ENCODE measurements around the gene SRGAP3. TPM values are rescaled to one million over a fixed set of nuclear protein-coding genes. Genes with fewer than 3 reads are reported as not detected.

Gene SRGAP3
- total RNA-seq, 2 experiments from 2014 or later = 2.8 to 3.2 TPM

GRCh38 chr3:9117220-9117619, 132.2 kb downstream of the SRGAP3 start:
- Mint-ChIP-seq H3K9me3 (peaks cover 2% of the 10 kb centered on the region), H3K36me3 (ENCODE audit: low read depth) (no peaks in the 10 kb centered on the region), H3K4me3 (no peak overlapping the region), H3K4me1 (ENCODE audit: low read depth) (no peaks in the 10 kb centered on the region), H3K27ac (no peak overlapping the region), H3K27me3 (no peaks in the 10 kb centered on the region)
- DNase-seq (no peak), ATAC-seq (ENCODE audit: poor library complexity) (no peak)
- Histone ChIP-seq H3K9me3 (ENCODE audit: control insufficient read depth in 1 of 2, insufficient read depth in 1 of 2, low read length in 2 of 2) (no peaks in the 10 kb centered on the region), H3K27me3 (ENCODE audit: control insufficient read depth in 1 of 2, insufficient read depth in 2 of 2, low read length in 2 of 2) (no peaks in the 10 kb centered on the region), H3K27ac (ENCODE audit: low read depth in 1 of 2, low read length in 2 of 2) (no peak overlapping the region), H3K4me1 (ENCODE audit: insufficient read depth, low read length) (no peaks in the 10 kb centered on the region), H3K36me3 (ENCODE audit: insufficient read depth, low read length) (no peaks in the 10 kb centered on the region), H3K4me3 (ENCODE audit: low read length) (no peak overlapping the region)
- ChIA-PET CTCF (no interaction called here), POLR2A (no interaction called here)
- intact Hi-C loops (cut with DNase I, micrococcal nuclease) = no loop called here
- TF ChIP-seq, protein P1, sequence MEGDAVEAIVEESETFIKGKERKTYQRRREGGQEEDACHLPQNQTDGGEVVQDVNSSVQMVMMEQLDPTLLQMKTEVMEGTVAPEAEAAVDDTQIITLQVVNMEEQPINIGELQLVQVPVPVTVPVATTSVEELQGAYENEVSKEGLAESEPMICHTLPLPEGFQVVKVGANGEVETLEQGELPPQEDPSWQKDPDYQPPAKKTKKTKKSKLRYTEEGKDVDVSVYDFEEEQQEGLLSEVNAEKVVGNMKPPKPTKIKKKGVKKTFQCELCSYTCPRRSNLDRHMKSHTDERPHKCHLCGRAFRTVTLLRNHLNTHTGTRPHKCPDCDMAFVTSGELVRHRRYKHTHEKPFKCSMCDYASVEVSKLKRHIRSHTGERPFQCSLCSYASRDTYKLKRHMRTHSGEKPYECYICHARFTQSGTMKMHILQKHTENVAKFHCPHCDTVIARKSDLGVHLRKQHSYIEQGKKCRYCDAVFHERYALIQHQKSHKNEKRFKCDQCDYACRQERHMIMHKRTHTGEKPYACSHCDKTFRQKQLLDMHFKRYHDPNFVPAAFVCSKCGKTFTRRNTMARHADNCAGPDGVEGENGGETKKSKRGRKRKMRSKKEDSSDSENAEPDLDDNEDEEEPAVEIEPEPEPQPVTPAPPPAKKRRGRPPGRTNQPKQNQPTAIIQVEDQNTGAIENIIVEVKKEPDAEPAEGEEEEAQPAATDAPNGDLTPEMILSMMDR (IDR thresholded peaks at IDR 0.05) = no peak

GRCh38 chr3:9116336-9116735, 133.1 kb downstream of the SRGAP3 start:
- Histone ChIP-seq H3K4me3 (ENCODE audit: low read length) (no peak overlapping the region), H3K36me3 (ENCODE audit: insufficient read depth, low read length) (no peaks in the 10 kb centered on the region), H3K4me1 (ENCODE audit: insufficient read depth, low read length) (no peaks in the 10 kb centered on the region), H3K9me3 (ENCODE audit: control insufficient read depth in 1 of 2, insufficient read depth in 1 of 2, low read length in 2 of 2) (no peaks in the 10 kb centered on the region), H3K27ac (ENCODE audit: low read depth in 1 of 2, low read length in 2 of 2) (no peak overlapping the region), H3K27me3 (ENCODE audit: control insufficient read depth in 1 of 2, insufficient read depth in 2 of 2, low read length in 2 of 2) (no peaks in the 10 kb centered on the region)
- Mint-ChIP-seq H3K4me3 (no peak overlapping the region), H3K4me1 (ENCODE audit: low read depth) (no peaks in the 10 kb centered on the region), H3K36me3 (ENCODE audit: low read depth) (no peaks in the 10 kb centered on the region), H3K27me3 (no peaks in the 10 kb centered on the region), H3K9me3 (peaks cover 2% of the 10 kb centered on the region), H3K27ac (no peak overlapping the region)
- CTCF ChIA-PET = no interaction called here
- POLR2A ChIA-PET = no interaction called here
- intact Hi-C loops (cut with DNase I, micrococcal nuclease) = no loop called here
- TF ChIP-seq, protein P1 (IDR thresholded peaks at IDR 0.05) = no peak
- ATAC-seq (ENCODE audit: poor library complexity) (no peak), DNase-seq (no peak)

DNA sequence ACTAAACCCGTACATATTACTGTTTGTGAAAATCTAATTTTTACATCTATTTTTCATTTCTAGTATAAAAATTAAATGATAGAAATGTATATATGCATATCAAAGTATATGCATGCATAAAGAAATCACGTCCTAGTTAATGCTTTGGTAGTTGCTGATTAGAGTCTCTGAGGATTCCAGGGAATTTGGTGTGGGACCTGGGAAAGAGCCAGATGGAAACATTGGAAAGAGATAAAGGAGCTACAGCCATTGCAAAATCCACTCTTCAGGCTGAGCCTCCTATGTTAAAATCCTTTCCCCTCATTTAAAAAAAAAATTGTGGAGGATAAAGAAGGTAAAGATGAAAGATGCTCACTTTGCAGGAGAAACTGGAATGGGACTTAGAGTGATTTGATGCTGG, 134.1 kb downstream of the SRGAP3 start:
- ATAC-seq (ENCODE audit: poor library complexity) = no peak
- no peaks in the 10 kb centered on the region for H3K27me3 Mint-ChIP-seq

More for the DNA sequence above, 134.1 kb downstream of the SRGAP3 start:
- no peak overlapping the region for H3K4me3 Mint-ChIP-seq
- H3K9me3 Mint-ChIP-seq = peaks cover 2% of the 10 kb centered on the region
- H3K4me3 ChIP-seq (ENCODE audit: low read length) = no peak overlapping the region
- intact Hi-C loops (cut with DNase I, micrococcal nuclease) = no loop called here
- ChIA-PET POLR2A (no interaction called here), CTCF (no interaction called here)
- no peak for DNase-seq
- H3K36me3 Mint-ChIP-seq (ENCODE audit: low read depth) = no peaks in the 10 kb centered on the region
- no peak overlapping the region for H3K27ac ChIP-seq (ENCODE audit: low read depth in 1 of 2, low read length in 2 of 2)
- no peaks in the 10 kb centered on the region for H3K9me3 ChIP-seq (ENCODE audit: control insufficient read depth in 1 of 2, insufficient read depth in 1 of 2, low read length in 2 of 2)
- H3K4me1 ChIP-seq (ENCODE audit: insufficient read depth, low read length) = no peaks in the 10 kb centered on the region
- TF ChIP-seq, protein P1 (IDR thresholded peaks at IDR 0.05) = no peak
- no peaks in the 10 kb centered on the region for H3K4me1 Mint-ChIP-seq (ENCODE audit: low read depth)
- no peak overlapping the region for H3K27ac Mint-ChIP-seq
- H3K27me3 ChIP-seq (ENCODE audit: control insufficient read depth in 1 of 2, insufficient read depth in 2 of 2, low read length in 2 of 2) = no peaks in the 10 kb centered on the region
- H3K36me3 ChIP-seq (ENCODE audit: insufficient read depth, low read length) = no peaks in the 10 kb centered on the region
